RWPE2 (cell line): Measurements from ENCODE around the gene MBTD1.

ENCODE experiments used
- ATAC-seq: fragments of 200-7000 bp; cut with Tn5 transposase; 3 replicates; pipeline ENCODE4 v1.9.1; 2021; ENCODE audit warnings: low read depth
- DNase-seq: peaks from one replicate; pipeline ENCODE4 v3.0.0-alpha.2; 2020; ENCODE audit warnings: low spot score
- H3K27ac ChIP-seq: fragments of 450-650 bp; 2 replicates; pipeline ENCODE4 v1.5.1; 2017; ENCODE audit warnings: mild to moderate bottlenecking; ENCODE audit not compliant: poor library complexity, severe bottlenecking
- H3K27me3 ChIP-seq: fragments of 250-450 bp; sonication (Bioruptor Pico); 2 replicates; pipeline ENCODE4 v1.5.1; 2021; ENCODE audit warnings: mild to moderate bottlenecking, moderate library complexity; ENCODE audit not compliant: insufficient read depth, poor library complexity, severe bottlenecking
- H3K36me3 ChIP-seq: fragments of 250-450 bp; sonication (Bioruptor Pico); 2 replicates; pipeline ENCODE4 v1.5.1; 2020; ENCODE audit warnings: low read depth, mild to moderate bottlenecking, moderate library complexity
- H3K4me1 ChIP-seq: fragments of 250-450 bp; sonication (Bioruptor Pico); 2 replicates; pipeline ENCODE4 v1.5.1; 2021; ENCODE audit warnings: mild to moderate bottlenecking, moderate library complexity; ENCODE audit not compliant: insufficient read depth, poor library complexity, severe bottlenecking
- H3K4me3 ChIP-seq: fragments of 250-450 bp; sonication (Bioruptor Pico); 2 replicates; pipeline ENCODE4 v1.5.1; 2021; ENCODE audit warnings: mild to moderate bottlenecking, moderate library complexity; ENCODE audit not compliant: severe bottlenecking
- H3K9me3 ChIP-seq: fragments of 250-450 bp; sonication (Bioruptor Pico); 2 replicates; pipeline ENCODE4 v1.5.1; 2021; ENCODE audit warnings: mild to moderate bottlenecking, moderate library complexity; ENCODE audit not compliant: severe bottlenecking
- TF ChIP-seq, protein P1 (sequence below): fragments of 450-650 bp; IDR thresholded peaks from one replicate; pipeline ENCODE4 v1.5.1; 2017; ENCODE audit warnings: mild to moderate bottlenecking, moderate library complexity; ENCODE audit not compliant: poor library complexity, severe bottlenecking

MBTD1 gene

DNA sequence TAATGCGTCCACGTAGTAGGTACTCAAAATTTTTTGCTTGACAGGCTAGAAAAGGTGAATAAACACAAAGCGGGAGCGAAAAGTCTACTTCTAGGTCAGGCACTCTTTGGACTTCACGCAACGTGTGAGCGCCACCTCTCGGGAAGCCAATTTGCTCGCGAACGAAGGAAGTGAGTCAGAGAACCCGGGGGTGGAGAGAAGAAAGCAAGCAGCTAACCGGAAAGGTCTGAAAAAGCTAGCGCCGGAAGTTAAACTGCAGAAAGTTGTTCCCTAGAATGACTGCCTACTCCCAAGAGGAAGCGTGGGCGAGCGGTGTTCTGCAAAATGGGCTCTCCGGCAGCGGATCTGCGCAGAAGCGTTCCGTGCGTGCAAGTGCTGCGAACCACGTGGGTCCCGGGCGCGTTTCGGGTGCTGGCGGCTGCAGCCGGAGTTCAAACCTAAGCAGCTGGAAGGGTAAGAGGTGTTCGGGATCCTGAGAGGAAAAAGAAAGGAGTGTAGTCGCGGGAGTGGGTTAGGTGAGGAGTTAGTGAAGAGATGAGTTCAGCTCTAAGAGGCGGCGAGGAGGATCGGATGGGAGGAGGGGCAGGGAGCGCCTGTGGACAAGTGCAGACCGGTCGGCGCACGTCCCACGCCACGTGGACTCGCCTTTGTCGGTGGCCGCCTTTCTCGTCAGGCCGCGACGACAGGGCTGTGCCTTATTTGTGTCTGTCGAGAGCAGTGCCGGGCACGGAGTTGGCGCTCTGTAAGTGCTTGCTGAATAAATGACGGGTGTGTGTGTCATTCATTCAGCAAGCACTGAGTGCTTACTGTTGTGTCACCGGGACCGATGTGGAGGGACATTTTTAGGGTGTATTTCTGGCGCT, 106.4 kb downstream of the MBTD1 start, which contains the start of gene NME1:
NME1 (plus strand) TSS at position 350 of the 863 bp plus-strand sequence. CDS start 2,096 bp downstream, outside the sequence.
- Histone ChIP-seq H3K36me3 (peaks cover 31% of the 10 kb centered on the region), H3K4me1 (peaks cover 13% of the 10 kb centered on the region), H3K27me3 (no peaks in the 10 kb centered on the region), H3K9me3 (no peaks in the 10 kb centered on the region), H3K4me3 (peak within 1 kb of the TSS; percentile 55), H3K27ac (peak within 1 kb of the TSS; percentile 59)
- ATAC-seq (peak; percentile 94), DNase-seq (peak; percentile 96)
- TF ChIP-seq, protein P1, sequence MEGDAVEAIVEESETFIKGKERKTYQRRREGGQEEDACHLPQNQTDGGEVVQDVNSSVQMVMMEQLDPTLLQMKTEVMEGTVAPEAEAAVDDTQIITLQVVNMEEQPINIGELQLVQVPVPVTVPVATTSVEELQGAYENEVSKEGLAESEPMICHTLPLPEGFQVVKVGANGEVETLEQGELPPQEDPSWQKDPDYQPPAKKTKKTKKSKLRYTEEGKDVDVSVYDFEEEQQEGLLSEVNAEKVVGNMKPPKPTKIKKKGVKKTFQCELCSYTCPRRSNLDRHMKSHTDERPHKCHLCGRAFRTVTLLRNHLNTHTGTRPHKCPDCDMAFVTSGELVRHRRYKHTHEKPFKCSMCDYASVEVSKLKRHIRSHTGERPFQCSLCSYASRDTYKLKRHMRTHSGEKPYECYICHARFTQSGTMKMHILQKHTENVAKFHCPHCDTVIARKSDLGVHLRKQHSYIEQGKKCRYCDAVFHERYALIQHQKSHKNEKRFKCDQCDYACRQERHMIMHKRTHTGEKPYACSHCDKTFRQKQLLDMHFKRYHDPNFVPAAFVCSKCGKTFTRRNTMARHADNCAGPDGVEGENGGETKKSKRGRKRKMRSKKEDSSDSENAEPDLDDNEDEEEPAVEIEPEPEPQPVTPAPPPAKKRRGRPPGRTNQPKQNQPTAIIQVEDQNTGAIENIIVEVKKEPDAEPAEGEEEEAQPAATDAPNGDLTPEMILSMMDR: peak; percentile 96

DNA sequence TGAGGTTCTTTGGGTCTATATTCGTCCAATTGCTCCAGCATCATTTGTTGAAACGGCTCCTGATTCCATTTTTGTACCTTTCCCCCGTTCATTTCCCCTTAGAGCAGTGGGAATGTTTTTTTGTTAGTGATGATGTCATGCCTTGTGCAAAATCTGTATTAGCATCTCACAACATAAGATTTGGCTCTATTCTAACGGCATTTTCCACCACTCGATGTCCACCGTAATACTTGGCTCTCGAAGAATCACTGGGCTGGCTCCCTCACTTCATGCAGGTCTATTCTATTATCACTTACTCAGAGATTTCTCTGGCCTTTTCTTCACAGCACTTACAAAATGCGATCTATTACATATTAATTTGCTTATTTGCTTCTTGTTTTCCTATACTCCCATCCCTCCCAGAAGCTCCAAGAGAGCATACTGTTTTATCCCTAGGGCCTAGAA, 107.1 kb downstream of the MBTD1 start:
- H3K27me3 ChIP-seq: no peaks in the 10 kb centered on the region
- peaks cover 13% of the 10 kb centered on the region for H3K4me1 ChIP-seq
- TF ChIP-seq, protein P1: no peak
- peak overlapping the region; percentile 59 for H3K27ac ChIP-seq
- H3K9me3 ChIP-seq: no peaks in the 10 kb centered on the region
- H3K36me3 ChIP-seq: peaks cover 25% of the 10 kb centered on the region
- DNase-seq (no peak), ATAC-seq (peak; percentile 4; the same call in 1 of the 3 replicates)
- peak overlapping the region; percentile 55 for H3K4me3 ChIP-seq

DNA sequence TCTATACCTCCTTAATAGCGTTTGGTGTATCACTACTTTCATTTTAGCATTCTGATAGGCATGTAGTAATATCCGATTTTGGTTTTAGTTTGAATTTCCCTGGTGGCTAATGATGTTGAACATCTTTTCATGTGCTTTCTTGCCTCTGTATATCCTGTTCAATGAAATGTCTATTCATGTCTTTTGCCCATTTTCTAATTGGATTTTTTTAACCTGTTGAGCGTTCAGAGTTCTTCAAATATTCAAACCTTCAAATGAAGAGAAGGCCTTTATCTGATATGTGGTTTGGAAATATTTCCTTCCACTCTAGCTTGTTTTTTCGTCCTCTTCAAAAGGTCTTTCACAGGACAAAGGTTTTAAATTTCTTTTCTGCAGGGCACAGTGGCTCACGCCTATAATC, 108.9 kb downstream of the MBTD1 start:
- DNase-seq (no peak), ATAC-seq (no peak)
- no peaks in the 10 kb centered on the region for H3K9me3 ChIP-seq
- peaks cover 6% of the 10 kb centered on the region for H3K36me3 ChIP-seq
- no peak overlapping the region for H3K4me3 ChIP-seq
- H3K4me1 ChIP-seq: peaks cover 13% of the 10 kb centered on the region
- no peaks in the 10 kb centered on the region for H3K27me3 ChIP-seq
- no peak overlapping the region for H3K27ac ChIP-seq
- TF ChIP-seq, protein P1: no peak

DNA sequence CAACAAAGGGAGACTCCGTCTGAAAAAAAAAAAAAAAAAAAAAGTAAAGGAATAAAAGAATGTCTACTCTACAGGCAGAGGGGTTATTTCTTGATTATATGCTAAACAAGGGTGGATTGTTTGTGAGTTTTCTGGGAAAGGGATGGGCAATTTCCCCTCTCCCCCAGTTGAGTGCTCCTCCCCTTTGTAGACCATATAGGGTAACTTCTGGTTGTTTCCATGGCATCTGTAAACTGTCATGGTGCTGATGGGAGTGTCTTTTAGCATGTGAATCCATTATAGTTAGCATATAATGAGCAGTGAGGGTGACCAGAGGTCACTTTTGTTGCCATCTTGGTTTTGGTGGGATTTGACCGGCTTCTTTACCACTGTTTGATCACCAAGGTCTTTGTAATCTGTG, 110.7 kb downstream of the MBTD1 start:
- Histone ChIP-seq H3K4me3 (no peak overlapping the region), H3K36me3 (no peaks in the 10 kb centered on the region), H3K27ac (no peak overlapping the region), H3K27me3 (no peaks in the 10 kb centered on the region), H3K9me3 (no peaks in the 10 kb centered on the region), H3K4me1 (peaks cover 9% of the 10 kb centered on the region)
- DNase-seq (no peak), ATAC-seq (no peak)
- TF ChIP-seq, protein P1: no peak

DNA sequence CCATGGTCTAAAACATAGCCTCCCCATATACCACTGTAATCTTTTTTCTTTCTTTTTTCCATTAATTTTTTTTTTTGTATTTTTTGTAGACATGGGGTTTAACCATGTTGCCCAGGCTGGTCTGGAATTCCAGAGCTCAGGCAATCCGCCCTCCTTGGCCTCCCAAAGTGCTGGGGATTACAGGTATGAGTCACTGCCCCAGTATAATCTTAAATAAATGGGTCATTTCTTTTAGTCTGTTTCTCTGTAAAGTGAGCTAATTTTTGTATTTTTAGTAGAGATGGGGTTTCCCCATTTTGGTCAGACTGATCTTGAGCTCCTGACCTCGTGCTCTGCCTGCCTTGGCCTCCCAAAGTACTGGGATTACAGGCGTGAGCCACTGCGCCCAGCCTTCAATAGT, 112.2 kb downstream of the MBTD1 start:
- Histone ChIP-seq H3K4me1 (peaks cover 5% of the 10 kb centered on the region), H3K9me3 (no peaks in the 10 kb centered on the region), H3K4me3 (no peak overlapping the region), H3K36me3 (no peaks in the 10 kb centered on the region), H3K27ac (no peak overlapping the region), H3K27me3 (no peaks in the 10 kb centered on the region)
- ATAC-seq (no peak), DNase-seq (no peak)
- TF ChIP-seq, protein P1: no peak
